Tibial nerve (tissue), 4 donors: ENCODE results near the gene AMOTL2. TPM values are rescaled to one million over a fixed set of nuclear protein-coding genes. Genes with fewer than 3 reads are reported as not detected.

Source experiments
- DNase-seq, 2 donors: peaks; one replicate each; pipeline ENCODE4 v3.0.0-alpha.2; 2019; ENCODE audit warnings: low spot score in 2 of 2
- H3K27ac ChIP-seq, 4 donors: fragments of 200-600 bp; sonication (generic) in 3 of 4; one replicate each; pipeline ENCODE4 v1.5.1; 2017 to 2019; ENCODE audit warnings: mild to moderate bottlenecking in 1 of 4
- H3K27me3 ChIP-seq, 2 donors: fragments of 200-600 bp; sonication (generic) in 1 of 2; one replicate each; pipeline versions ENCODE4 v1.5.1 to v1.6.0; 2017 to 2019
- H3K36me3 ChIP-seq, 3 donors: fragments of 200-600 bp; sonication (generic); one replicate each; pipeline ENCODE4 v1.5.1; 2018 to 2019
- H3K4me1 ChIP-seq, 4 donors: fragments of 200-600 bp; sonication (generic) in 3 of 4; one replicate each; pipeline ENCODE4 v1.5.1; 2017 to 2019
- H3K4me3 ChIP-seq, 4 donors: fragments of 200-600 bp; sonication (generic) in 3 of 4; one replicate each; pipeline ENCODE4 v1.5.1; 2017 to 2019; ENCODE audit warnings: mild to moderate bottlenecking in 1 of 4, moderate library complexity in 1 of 4
- H3K9me3 ChIP-seq, 4 donors: fragments of 200-600 bp; sonication (generic) in 3 of 4; one replicate each; pipeline ENCODE4 v1.5.1; 2017 to 2019
- EP300 ChIP-seq, 2 donors: sonication (generic); formaldehyde crosslinking; IDR thresholded peaks; one replicate each; pipeline ENCODE4 v1.6.1; 2017; ENCODE audit warnings: antibody characterized with exemption in 2 of 2, mild to moderate bottlenecking in 1 of 2
- POLR2A ChIP-seq, 2 donors: fragments of 450-650 bp; IDR thresholded peaks; one replicate each; pipeline ENCODE4 v1.6.1; 2017; ENCODE audit warnings: antibody characterized with exemption in 2 of 2, mild to moderate bottlenecking in 2 of 2, moderate library complexity in 2 of 2
- WGBS, 2 donors: methylation state at CpG; one replicate each; pipeline ENCODE4 v1.1.5; 2018; 5-methylcytosine and 5-hydroxymethylcytosine counted together
- total RNA-seq, 4 donors: library from RNA; depleted of rRNA; stranded (reverse); fragments of >200 nt; gene quantifications; one replicate each; pipeline ENCODE4 v1.1.0, GENCODE V29; 2016
- TF ChIP-seq, protein P1 (sequence below), 5 experiments: fragments of 200-600 bp in 3 of 5; fragments of 450-650 bp in 2 of 5; sonication (generic) in 3 of 5; IDR thresholded peaks; one replicate each; pipeline ENCODE4 v1.5.1; 2016 to 2019; ENCODE audit warnings: antibody characterized with exemption in 5 of 5, mild to moderate bottlenecking in 3 of 5, moderate library complexity in 2 of 5

The AMOTL2 gene
- total RNA-seq, 4 donors from 2014 or later = 216 to 337 (median 255) TPM

DNA sequence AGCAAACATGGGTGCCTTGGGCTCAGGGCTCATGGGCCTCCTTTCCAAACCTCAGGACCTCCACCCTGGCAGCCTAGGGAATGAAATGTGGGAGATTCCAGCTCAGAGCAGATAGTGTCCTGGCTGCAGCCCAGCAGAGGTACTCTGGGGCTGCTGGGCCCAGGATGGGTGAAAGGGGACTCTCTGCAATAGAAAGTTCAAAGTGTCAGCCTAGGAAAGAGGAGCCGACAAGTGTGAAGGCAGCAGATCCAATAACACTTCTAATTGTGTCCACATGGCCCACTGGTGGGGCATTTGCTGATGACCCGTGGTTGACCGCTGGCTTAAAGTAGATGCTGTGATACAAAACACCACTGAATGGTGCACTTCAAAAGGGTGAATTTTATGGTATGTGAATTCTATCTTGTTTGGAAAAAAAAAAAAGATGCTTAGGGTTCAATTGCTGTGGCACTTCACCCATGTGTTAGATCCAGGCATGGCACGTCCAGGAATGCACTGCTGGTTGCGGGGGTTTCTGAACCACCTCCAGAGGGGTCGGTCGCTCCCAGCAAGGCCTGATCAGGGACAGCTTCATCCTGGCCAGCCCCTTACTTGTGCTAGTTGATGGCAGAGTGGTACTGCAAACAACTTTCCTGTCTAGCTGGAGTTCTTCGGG lies 20.9 kb downstream of the AMOTL2 start:
- H3K4me3 ChIP-seq = no peak overlapping the region
- H3K27ac ChIP-seq = peak overlapping the region in 3 of 4 donors; percentile 57 to 98 (median 79)
- H3K27me3 ChIP-seq = no peaks in the 10 kb centered on the region
- H3K36me3 ChIP-seq = peaks cover 0 to 83% (median 4%) of the 10 kb centered on the region in 3 donors
- H3K9me3 ChIP-seq = no peaks in the 10 kb centered on the region
- no peak for DNase-seq
- 60 to 62% methylated on average over 8 of the region's 8 CpGs for WGBS, 2 donors
- TF ChIP-seq, protein P1, sequence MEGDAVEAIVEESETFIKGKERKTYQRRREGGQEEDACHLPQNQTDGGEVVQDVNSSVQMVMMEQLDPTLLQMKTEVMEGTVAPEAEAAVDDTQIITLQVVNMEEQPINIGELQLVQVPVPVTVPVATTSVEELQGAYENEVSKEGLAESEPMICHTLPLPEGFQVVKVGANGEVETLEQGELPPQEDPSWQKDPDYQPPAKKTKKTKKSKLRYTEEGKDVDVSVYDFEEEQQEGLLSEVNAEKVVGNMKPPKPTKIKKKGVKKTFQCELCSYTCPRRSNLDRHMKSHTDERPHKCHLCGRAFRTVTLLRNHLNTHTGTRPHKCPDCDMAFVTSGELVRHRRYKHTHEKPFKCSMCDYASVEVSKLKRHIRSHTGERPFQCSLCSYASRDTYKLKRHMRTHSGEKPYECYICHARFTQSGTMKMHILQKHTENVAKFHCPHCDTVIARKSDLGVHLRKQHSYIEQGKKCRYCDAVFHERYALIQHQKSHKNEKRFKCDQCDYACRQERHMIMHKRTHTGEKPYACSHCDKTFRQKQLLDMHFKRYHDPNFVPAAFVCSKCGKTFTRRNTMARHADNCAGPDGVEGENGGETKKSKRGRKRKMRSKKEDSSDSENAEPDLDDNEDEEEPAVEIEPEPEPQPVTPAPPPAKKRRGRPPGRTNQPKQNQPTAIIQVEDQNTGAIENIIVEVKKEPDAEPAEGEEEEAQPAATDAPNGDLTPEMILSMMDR (IDR thresholded peaks at IDR 0.05) = no peak
- TF ChIP-seq EP300 (IDR thresholded peaks at IDR 0.05) = no peak
- TF ChIP-seq POLR2A (IDR thresholded peaks at IDR 0.05) = no peak
- H3K4me1 ChIP-seq = peaks cover 6 to 80% (median 62%) of the 10 kb centered on the region in 4 donors

DNA sequence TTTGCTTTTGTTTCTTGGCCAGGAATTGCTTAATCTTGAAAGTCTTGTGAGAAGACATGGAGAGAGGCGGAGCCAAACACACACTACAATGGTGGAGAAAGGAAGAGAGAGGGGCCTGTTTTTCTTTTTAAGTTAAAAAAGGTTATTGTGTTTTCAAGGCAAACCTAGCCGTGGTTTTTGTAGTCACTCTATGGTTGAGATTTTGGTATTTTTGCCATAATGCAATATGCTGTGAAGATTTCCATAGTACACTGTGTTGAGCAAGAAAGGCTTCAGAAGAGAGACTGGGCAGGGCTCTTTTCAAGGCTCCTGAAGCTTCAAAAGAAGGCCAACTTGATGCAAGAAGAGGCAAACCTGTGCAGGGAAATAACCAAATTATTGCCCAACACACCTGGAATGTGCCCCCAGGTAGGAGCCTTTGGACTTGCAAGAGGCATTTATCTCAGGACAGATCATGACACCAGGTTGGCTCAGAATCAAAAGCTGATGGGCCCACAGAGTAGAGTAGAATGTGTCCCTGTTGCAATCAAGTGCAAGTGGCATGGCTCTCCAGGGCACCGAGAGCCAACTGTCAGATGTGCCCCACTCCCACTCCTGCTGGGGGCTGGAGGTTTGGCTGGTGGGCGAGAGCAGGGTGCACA lies 22.1 kb downstream of the AMOTL2 start:
- H3K4me3 ChIP-seq = no peak overlapping the region
- peak overlapping the region in 3 of 4 donors; percentile 32 to 98 (median 79) for H3K27ac ChIP-seq
- peaks cover 0 to under 1% (median 0%) of the 10 kb centered on the region in 4 donors for H3K9me3 ChIP-seq
- H3K36me3 ChIP-seq = peaks cover 0 to 84% (median 4%) of the 10 kb centered on the region in 3 donors
- WGBS, 2 donors = 69 to 85% methylated on average over 4 of the region's 4 CpGs
- H3K4me1 ChIP-seq = peaks cover under 1 to 69% (median 52%) of the 10 kb centered on the region in 4 donors
- DNase-seq = no peak
- TF ChIP-seq, protein P1 (IDR thresholded peaks at IDR 0.05) = no peak
- TF ChIP-seq POLR2A (IDR thresholded peaks at IDR 0.05) (no peak), EP300 (IDR thresholded peaks at IDR 0.05) (no peak)
- no peaks in the 10 kb centered on the region for H3K27me3 ChIP-seq

DNA sequence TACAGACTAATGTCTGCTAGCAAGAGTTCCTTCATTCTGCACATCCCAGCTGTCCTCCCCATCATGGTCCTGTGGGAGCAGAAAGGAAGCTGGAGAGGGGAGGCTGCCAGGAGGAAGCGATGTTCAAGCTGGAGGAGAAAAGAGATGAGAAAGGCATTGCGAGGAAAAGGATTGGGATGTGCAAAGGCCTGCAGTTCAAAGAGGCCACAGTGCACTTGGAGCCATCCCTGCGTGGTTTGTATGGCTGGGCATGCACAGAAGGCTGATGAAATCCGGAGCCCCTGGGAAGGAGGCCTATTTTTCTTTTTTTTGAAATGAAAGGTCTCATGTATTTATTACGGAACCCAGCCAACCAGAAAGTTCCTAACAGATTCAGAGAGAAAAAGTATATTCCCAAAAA lies 22.8 kb downstream of the AMOTL2 start:
- TF ChIP-seq, protein P1 (IDR thresholded peaks at IDR 0.05) = no peak
- TF ChIP-seq POLR2A (IDR thresholded peaks at IDR 0.05) (no peak), EP300 (IDR thresholded peaks at IDR 0.05) (no peak)

DNA sequence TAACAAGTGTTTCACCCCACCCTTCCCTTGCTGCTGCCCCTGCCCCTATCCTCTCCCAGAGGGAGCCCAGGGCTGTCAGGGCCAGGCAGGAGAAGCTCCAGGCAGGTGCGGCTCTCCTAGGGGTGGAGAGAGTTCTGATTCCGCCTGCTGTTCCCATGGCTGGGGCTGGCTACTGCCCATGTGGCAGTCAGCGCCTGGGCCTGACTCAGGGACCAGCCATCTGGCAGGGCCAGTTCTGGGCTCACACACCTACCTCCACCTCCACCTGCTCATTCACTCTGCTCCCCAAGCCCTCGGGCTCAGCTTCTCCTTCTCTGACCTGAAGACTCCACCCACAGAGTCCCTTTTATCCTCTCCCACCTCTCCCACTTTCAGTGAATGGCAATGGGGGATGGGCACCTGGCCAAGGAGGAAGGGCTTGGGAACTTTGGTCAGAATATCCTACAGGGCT lies 23.4 kb downstream of the AMOTL2 start:
- 81 to 83% methylated on average over 3 to 4 of the region's 4 CpGs for WGBS, 2 donors
- H3K9me3 ChIP-seq = peaks cover 0 to 11% (median 0%) of the 10 kb centered on the region in 4 donors
- no peaks in the 10 kb centered on the region for H3K27me3 ChIP-seq
- no peak overlapping the region for H3K4me3 ChIP-seq
- no peak for DNase-seq
- peak overlapping the region; percentile 33 to 79 (median 50) for H3K27ac ChIP-seq
- H3K36me3 ChIP-seq = peaks cover 0 to 85% (median 4%) of the 10 kb centered on the region in 3 donors
- peaks cover 0 to 56% (median 42%) of the 10 kb centered on the region in 4 donors for H3K4me1 ChIP-seq
- no peak for TF ChIP-seq EP300 (IDR thresholded peaks at IDR 0.05)
- no peak for TF ChIP-seq POLR2A (IDR thresholded peaks at IDR 0.05)
- TF ChIP-seq, protein P1 (IDR thresholded peaks at IDR 0.05) = no peak

More for the DNA sequence above, 22.8 kb downstream of the AMOTL2 start:
- peaks cover 0 to 84% (median 4%) of the 10 kb centered on the region in 3 donors for H3K36me3 ChIP-seq
- H3K4me1 ChIP-seq = peaks cover 0 to 61% (median 46%) of the 10 kb centered on the region in 4 donors
- H3K4me3 ChIP-seq = no peak overlapping the region
- peaks cover 0 to 8% (median 0%) of the 10 kb centered on the region in 4 donors for H3K9me3 ChIP-seq
- DNase-seq = no peak
- no peaks in the 10 kb centered on the region for H3K27me3 ChIP-seq
- peak overlapping the region in 2 of 4 donors; percentile 79 to 98 for H3K27ac ChIP-seq
- WGBS, 2 donors = 61 to 69% methylated on average over 5 of the region's 5 CpGs

DNA sequence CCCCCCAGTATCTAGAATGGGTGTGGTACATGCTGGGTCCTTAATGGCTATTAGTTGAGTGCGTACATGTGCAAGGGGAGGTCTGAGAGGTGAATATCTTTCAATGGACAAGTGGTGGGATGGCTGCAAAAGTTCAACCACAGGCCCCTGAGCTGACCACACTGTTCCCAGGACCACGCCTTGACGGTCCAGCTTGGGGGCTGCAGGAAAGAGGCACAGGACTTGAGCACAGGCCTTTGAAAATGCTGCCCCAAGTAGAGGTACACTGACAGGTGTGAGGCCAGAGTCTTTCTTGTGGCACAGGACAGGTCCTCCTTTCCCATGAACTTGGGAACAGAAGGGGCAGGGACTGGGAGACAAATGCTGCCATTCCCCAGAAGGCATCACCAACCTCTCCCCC lies 24.0 kb downstream of the AMOTL2 start:
- Histone ChIP-seq H3K36me3 (peaks cover 0 to 86% (median 4%) of the 10 kb centered on the region in 3 donors), H3K9me3 (peaks cover 0 to 11% (median 0%) of the 10 kb centered on the region in 4 donors), H3K4me3 (no peak overlapping the region), H3K27me3 (no peaks in the 10 kb centered on the region), H3K27ac (peak overlapping the region in 3 of 4 donors; percentile 46 to 79 (median 54)), H3K4me1 (peaks cover 0 to 50% (median 39%) of the 10 kb centered on the region in 4 donors)
- TF ChIP-seq POLR2A (IDR thresholded peaks at IDR 0.05) (no peak), EP300 (IDR thresholded peaks at IDR 0.05) (no peak)
- TF ChIP-seq, protein P1 (IDR thresholded peaks at IDR 0.05) = no peak
- DNase-seq = no peak
- 90 to 95% methylated on average over 3 of the region's 3 CpGs for WGBS, 2 donors
